ENCODE results near the gene MRM3. TPM values are rescaled to one million over a fixed set of nuclear protein-coding genes. Genes with fewer than 3 reads are reported as not detected.
A peak's percentile ranks its signal among the peaks of the same experiment; 100 is the strongest.
"Not testable (repeated sequence)": the region's sequence is repeated elsewhere in the genome, so short reads cannot be mapped to it uniquely, and the experiment has no call there.

Gene MRM3
- total RNA-seq, 1 donor from 2014 or later = 17.5 TPM

DNA sequence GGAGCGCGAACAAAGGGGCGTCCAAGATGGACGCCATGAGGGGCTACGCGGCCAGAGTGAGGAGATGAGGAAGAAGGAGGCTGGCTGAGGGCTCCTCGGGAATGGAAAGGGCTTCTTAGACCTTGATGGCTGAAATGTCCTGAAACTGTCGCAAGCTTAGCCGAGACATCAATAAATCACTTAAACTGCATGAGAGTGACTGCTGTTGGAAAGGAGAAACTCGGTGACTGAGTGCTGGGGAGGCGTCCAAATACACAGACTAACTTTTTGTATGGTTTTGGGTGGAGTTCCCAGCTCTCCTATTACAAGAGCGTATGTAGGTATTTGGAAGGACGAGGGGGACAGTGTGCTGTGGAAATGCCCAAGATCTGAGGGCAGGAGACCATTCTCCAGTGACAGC is 28.7 kb upstream of the MRM3 start:
- no peak for DNase-seq

- DNase-seq = not testable (repeated sequence)
Measured at GRCh38 chr17:755319-755961, 26.7 kb upstream of the MRM3 start.

- DNase-seq = not testable (repeated sequence)
Measured at GRCh38 chr17:756010-756567, 26.1 kb upstream of the MRM3 start.

GRCh38 chr17:759964-760363 is 22.2 kb upstream of the MRM3 start:
- no peak for DNase-seq

DNA sequence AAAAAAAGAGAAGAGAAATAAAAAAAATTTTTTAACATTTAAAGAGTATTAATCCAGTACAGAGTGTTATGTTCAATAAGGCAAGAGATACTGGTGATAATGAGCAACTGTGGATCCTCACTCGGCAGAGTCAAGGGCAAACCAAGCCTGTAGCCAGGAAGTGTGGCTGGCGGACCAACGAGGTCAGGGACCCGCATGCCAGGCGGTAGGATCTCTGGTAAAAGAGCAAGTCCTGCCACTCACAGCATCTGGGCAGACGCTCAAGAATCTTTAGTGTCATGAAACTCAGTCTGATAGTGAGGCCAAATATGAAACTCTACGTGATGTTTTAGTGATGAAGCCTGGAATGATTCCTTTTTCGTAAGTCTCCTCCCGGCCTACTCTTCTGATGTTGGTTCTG is 21.8 kb upstream of the MRM3 start:
- no peak for DNase-seq

- no peak for DNase-seq
Measured at GRCh38 chr17:767076-767475, 15.1 kb upstream of the MRM3 start.

- DNase-seq = no peak
Measured at GRCh38 chr17:773016-773415, 9.1 kb upstream of the MRM3 start.

GRCh38 chr17:773467-774312 is 8.5 kb upstream of the MRM3 start:
- DNase-seq = no peak

- DNase-seq = no peak
Measured at GRCh38 chr17:774313-774584, 7.9 kb upstream of the MRM3 start.

DNA sequence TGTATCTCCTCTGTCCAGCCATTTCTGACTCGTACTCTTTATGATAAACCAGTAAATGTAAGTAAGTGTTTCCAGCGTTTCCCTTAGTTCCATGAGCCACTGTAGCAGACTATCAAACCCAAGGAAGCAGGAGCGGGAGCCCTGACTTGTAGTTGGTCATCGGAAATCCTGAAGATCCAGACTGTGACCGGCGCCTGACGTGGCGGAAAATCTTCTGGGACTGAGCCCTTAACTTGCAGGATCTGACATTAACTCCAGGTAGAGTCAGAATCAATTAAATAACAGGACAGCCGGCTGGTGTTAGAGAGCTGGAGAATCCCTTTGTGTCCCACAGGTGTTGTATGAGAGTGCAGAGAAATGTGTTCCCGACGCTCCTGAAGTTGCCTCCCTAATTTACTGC is 4.1 kb upstream of the MRM3 start:
- DNase-seq = no peak

GRCh38 chr17:784143-784542 is 2.0 kb downstream of the MRM3 start:
- no peak for DNase-seq

DNA sequence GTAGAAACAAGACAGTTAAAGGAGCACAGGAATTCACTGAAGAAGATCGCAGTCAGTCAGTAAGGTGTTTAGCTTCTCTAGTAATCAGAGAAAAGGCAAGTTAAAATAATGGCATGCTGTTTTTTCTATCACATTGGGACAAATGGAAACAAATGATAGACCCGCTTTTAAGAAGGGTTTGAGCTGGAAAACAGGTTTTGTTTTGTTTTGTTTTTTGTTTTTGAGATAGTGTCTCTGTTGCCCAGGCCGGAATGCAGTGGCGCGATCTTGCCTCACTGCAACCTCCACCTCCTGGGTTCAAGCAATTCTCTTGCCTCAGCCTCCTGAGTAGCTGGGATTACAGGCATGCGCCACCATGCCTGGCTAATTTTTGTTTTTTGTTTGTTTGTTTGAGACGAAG is 3.7 kb downstream of the MRM3 start:
- not testable (repeated sequence) for DNase-seq

- no peak for DNase-seq
Measured at GRCh38 chr17:787641-788221, 5.6 kb downstream of the MRM3 start.

- no peak for DNase-seq
Measured at GRCh38 chr17:788551-788950, 6.4 kb downstream of the MRM3 start.

- no peak for DNase-seq
Measured at GRCh38 chr17:789160-789840, 7.1 kb downstream of the MRM3 start.

DNA sequence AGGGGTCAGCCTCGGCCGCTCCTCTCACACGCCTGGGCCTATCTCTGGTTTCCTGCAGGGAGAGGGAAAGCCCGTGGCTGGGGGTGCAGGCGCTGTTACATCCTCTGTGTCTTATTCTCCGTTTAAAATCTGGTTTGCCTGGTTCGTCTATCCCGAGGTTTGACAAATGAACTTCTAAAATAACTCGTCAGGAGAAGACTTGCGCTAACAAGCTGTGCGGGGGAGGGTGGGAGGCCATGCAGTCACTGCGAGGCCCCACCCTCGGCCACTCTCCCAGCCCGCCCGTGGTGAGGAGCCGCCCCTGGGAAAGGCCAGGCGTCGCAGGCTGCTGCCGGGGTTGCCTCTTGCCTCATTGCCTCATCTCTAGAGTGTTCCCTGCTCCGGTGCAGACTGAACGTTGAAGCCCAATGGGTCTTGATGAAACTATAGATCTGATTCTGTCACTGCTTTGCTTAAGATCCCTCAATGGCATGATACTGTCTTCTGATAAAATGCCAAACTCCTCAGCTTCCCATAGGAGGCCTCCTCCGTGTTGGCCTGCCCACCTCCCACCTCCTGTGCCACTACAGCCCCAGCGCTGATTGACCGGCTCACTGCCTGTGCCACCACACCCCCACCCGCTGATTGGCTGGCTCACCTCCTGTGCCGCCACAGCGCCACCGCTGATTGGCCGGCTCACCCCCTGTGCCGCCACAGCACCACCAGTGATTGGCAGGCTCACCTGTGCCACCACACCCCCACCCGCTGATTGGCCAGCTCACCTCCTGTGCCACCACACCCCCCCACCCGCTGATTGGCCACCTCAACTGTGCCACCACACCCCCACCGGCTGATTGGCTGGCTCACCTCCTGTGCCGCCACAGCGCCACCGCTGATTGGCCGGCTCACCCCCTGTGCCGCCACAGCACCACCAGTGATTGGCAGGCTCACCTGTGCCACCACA is 8.0 kb downstream of the MRM3 start:
- DNase-seq = not testable (repeated sequence)

DNA sequence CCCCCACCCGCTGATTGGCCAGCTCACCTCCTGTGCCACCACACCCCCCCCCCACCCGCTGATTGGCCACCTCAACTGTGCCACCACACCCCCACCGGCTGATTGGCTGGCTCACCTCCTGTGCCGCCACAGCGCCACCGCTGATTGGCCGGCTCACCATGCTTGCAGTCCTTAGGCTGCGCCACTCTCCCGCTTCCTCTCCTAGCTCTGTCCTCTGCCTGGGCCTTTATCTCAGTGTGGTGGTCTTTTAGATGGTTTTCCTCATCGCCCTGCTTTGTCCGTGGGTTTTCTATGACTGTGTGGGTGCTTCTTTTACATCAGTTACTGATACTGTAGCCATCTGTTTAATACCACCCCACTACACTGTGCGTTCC is 8.7 kb downstream of the MRM3 start:
- DNase-seq = not testable (repeated sequence)

GRCh38 chr17:791829-792228 is 9.7 kb downstream of the MRM3 start:
- no peak for DNase-seq

- DNase-seq = no peak
Measured at GRCh38 chr17:792277-792676, 10.1 kb downstream of the MRM3 start.

DNA sequence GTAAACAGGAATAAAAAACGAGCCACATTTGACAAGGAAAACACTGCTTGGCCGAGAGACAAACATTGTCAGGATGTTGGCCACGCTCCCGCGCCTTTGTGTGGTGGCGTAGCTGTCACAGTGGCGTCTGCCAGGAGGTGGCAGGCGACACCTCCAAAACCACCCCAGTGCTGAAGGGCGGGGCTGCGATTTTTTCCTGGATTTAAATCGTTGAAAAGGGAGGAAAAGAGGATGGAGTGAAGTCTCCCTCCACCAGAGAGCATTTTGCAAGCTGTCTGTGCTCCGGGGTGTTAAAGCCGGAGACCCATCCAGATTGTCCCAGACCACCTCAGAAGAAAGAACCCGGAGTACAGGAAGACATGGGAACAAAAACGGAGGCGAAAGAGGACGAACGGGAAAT is 12.7 kb downstream of the MRM3 start:
- peak; percentile 68 for DNase-seq

GRCh38 chr17:795276-795675 is 13.1 kb downstream of the MRM3 start:
- DNase-seq = no peak

DNA sequence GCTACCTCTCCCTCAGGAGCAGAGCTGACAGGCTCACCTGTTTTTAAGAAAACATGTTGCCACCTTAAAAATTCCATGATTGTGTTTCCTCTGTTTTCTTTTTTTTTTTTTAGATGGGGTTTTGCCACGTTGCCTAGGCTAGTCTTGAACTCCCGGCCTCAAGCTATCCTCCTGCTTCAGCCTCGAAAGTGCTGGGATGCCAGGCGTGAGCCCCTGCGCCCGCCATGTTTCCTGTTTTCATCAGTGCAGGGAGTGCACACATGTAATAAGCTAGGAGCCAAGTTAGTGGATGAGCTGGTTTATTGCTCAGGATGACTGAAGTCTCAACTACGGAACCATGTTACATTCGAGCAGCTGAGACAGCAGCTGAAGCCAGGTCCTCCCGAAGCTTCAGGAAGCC is 13.6 kb downstream of the MRM3 start:
- no peak for DNase-seq

All from occipital lobe (tissue), 2 donors.